Measurements from ENCODE around the gene CHST11. TPM values are rescaled to one million over a fixed set of nuclear protein-coding genes. Genes with fewer than 3 reads are reported as not detected.

Gene CHST11
- total RNA-seq, 1 experiment from 2014 or later = 12.7 TPM

GRCh38 chr12:104689635-104690034, 232.9 kb downstream of the CHST11 start:
- in situ Hi-C loops (cut with HindIII; ENCODE audit: low sequenced_read_pairs) = no loop called here
- no peak for DNase-seq (ENCODE audit: low spot score)

- peak; percentile 42 for DNase-seq (ENCODE audit: low spot score)
- in situ Hi-C loops (cut with HindIII; ENCODE audit: low sequenced_read_pairs) = no loop called here
Observed at GRCh38 chr12:104691721-104692556, 235.2 kb downstream of the CHST11 start.

GRCh38 chr12:104692557-104693218, 235.9 kb downstream of the CHST11 start:
- DNase-seq (ENCODE audit: low spot score) = no peak
- in situ Hi-C loops (cut with HindIII; ENCODE audit: low sequenced_read_pairs) = no loop called here

DNA sequence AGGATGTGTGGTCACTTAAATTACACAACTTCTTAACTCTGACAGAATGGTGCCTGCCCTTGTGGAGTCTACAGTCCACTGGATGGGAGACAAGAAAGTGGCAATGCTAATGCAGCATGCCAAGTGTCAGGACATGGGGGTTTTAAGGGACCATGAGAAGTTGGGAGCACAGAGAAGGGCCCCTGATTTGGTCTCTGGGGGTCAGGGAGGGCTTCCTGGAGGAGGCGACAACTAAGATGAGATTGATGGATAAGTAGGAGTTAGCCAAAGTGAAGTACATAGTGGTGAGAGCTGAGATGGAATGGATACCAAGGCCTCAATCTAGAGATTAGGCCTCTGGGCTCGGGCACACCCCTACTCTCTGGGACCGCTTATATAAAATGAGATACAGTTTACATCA, 236.7 kb downstream of the CHST11 start:
- in situ Hi-C loops (cut with HindIII; ENCODE audit: low sequenced_read_pairs) = no loop called here
- no peak for DNase-seq (ENCODE audit: low spot score)

- in situ Hi-C loops (cut with HindIII; ENCODE audit: low sequenced_read_pairs) = no loop called here
- no peak for DNase-seq (ENCODE audit: low spot score)
Observed at GRCh38 chr12:104694161-104694560, 237.4 kb downstream of the CHST11 start.

DNA sequence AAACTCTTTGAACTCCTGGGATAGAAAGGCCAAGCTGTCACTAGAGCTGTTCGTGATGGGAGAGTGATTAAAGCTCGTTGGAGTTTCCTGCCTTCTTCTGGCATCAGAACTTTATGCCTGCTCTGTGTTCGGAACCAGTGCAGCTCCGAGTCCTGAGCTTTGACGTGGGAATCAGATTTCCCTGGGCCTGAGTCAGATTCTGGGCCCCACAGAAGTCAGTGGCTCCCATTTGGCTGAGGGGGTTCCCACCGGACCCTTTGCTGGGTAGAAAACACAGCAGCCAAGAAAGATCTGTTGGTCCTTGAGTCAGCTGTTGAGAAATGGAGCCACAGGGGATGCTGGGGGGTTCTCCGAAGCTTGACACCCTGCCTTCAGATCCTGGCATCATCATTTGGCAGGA, 238.0 kb downstream of the CHST11 start:
- in situ Hi-C loops (cut with HindIII; ENCODE audit: low sequenced_read_pairs) = no loop called here
- no peak for DNase-seq (ENCODE audit: low spot score)

DNA sequence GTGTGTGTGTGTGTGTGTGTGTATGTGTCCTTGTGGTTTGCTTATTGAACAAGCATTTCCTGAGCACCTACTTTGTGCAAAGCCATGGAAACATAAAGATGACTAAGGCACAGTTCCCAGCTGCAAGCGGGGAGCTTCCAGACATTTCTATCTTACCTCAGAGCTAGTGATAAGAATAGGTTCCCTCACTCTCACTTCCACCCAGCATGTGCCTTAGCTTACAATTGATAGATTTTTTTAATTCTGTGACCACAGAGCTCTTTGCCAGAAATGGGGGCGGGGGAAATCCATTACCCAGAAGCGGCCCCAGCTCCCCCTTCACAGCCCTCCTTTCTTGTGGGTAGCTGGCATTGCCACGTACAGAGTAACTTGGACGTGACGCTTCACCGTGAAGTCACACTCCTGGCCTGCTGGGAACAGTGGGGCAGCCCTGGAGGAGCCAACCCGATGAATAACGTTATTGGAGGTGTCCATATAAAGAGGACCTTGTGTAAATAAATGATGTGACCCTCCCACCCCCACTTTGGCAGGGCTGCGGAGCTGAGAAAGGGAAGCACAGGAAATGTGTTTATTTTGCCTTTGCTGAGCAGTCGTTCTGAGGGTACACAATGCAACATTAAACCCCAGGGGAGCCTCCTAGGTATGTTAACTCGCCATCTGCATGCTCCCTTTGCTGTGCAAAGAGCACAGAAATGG, 238.9 kb downstream of the CHST11 start:
- in situ Hi-C loops (cut with HindIII; ENCODE audit: low sequenced_read_pairs) = no loop called here
- DNase-seq (ENCODE audit: low spot score) = no peak

GRCh38 chr12:104697186-104697585, 240.4 kb downstream of the CHST11 start:
- in situ Hi-C loops (cut with HindIII; ENCODE audit: low sequenced_read_pairs) = no loop called here
- DNase-seq (ENCODE audit: low spot score) = no peak

- in situ Hi-C loops (cut with HindIII; ENCODE audit: low sequenced_read_pairs) = no loop called here
- no peak for DNase-seq (ENCODE audit: low spot score)
Observed at GRCh38 chr12:104698871-104699270, 242.1 kb downstream of the CHST11 start.

DNA sequence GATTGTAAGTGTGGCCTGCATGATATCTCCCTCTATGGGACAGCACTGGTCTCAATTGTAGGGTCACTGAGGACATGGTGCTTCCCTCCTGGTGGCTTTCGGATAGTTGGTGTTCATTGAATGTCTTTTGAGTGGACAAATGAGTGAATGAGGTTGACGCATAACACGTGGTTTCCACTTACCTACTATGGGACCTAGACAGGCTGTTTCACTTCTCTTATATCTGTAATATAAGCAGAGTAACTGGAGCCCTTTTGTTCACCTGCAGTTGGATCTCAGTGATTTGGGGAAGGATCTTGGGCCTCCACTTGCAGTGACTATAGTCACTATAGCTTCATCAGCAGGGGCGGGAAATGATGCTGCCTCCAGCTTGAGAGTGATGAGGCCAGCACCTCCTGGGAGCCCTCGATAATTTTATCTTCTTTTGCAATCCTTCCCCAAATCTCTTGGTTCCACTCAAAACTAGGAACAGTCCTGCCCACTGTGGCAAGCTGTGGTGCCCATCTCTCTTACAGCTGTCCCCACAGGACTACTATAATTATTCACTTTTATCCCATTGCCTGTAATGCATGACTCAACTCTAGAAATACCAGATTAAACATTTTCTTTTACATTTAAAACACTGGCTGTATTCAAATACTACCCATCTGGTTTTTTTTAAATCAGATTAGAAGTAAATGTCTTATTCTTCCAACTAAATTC, 242.9 kb downstream of the CHST11 start:
- in situ Hi-C loops (cut with HindIII; ENCODE audit: low sequenced_read_pairs) = no loop called here
- DNase-seq (ENCODE audit: low spot score) = no peak

DNA sequence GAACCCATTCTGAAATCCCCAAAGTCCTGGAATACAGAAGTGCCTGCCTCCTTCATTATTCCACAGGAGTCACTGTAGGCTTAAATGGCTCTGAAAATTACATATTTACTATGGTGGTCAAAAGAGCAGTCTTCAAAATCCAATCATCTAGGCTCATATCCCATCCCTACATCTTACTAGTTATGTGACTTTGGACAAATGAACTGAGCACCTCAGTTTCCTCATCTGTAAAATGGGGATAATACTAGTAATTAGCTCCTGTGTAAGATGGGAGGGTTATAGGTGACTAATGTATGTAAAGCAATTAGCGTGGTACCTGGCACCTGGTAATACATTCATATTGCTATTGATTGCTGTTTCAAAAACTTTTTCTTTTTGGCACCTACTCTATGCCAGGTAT, 243.6 kb downstream of the CHST11 start:
- in situ Hi-C loops (cut with HindIII; ENCODE audit: low sequenced_read_pairs) = no loop called here
- DNase-seq (ENCODE audit: low spot score) = no peak

DNA sequence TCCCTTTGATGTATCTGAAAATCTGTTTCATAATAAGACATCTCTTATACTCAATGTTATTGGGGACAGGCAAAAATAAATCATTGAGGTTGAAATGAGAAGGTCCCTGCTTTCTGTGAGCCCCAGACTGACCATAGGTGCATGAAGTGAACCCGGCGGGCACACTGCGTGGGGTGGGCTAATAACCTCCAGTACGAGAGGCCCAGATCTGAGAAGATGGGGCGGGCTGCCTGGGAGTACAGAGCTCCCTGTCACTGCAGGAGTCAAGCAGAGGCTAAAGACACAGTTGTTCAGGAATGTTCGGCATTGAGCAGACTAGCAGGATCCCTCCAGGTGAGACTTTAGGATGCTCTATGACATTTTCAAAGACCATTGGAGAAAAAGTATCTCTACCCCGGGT, 244.6 kb downstream of the CHST11 start:
- in situ Hi-C loops (cut with HindIII; ENCODE audit: low sequenced_read_pairs) = no loop called here
- no peak for DNase-seq (ENCODE audit: low spot score)

DNA sequence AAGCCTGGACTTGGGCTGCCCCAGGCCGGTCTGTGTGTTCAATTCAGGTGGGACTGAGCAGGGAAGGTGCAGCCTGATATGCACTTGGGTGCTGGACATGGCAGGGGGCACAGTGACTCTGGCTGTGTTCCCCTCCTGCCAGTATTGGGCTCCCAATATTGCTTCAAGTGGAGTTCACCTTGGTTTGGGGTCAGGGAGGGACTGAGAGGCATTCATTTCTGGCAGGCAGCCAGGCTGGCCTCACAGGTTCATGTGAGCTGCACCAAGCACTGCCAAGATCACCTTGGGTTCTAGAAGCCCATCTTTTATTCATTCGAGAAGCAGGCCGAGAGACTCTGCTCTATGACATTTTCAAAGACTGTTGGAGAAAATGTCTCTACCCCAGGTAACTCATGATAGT, 245.0 kb downstream of the CHST11 start:
- in situ Hi-C loops (cut with HindIII; ENCODE audit: low sequenced_read_pairs) = no loop called here
- no peak for DNase-seq (ENCODE audit: low spot score)

DNA sequence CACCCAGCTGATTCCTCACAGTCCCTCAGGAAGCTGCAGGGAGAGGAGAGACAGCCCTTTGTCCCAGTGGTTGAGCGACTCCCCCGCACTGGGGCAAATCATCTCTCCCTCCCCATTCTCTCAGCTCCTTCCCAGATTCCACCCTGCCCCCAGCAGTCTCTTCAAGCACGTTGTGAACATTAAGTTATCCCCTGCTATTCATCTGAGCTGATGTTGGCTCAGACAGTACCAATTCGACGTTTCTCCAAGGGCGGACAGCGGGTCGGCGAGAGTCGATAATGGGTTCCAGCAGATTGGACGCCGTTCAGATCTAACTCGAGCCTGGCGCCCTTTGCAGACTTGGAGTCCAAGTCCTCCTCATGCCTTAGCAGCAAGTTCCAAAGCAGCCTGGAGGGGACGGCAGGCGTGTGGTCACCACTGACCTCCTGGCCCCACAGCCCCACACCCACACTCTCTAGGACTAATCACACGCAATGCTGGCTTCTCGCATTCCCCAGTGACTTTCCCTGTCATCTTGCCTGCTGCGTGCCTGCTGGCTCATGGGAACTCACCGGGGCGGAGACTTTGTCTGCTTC, 245.9 kb downstream of the CHST11 start:
- in situ Hi-C loops (cut with HindIII; ENCODE audit: low sequenced_read_pairs) = no loop called here
- DNase-seq (ENCODE audit: low spot score) = no peak

DNA sequence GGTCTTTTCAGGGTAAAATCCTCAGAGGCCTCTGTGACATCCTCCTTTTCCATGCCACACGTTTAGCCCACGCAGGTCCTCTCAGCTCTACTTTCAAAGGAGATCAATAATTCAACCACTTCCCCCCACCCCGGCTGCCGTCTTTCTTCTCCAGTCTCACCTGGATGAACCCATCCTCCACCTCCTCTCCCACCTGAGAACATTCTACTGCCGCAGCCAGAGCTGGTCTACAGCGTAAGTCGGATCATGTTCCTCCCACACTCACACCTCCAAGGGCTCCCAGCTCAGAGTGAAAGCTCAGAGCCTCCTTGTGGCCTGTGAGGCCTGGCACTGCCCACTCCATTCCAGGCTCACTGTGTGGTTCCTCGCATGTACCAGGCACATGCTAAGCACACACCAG, 246.6 kb downstream of the CHST11 start:
- in situ Hi-C loops (cut with HindIII; ENCODE audit: low sequenced_read_pairs) = no loop called here
- no peak for DNase-seq (ENCODE audit: low spot score)

- in situ Hi-C loops (cut with HindIII; ENCODE audit: low sequenced_read_pairs) = no loop called here
Observed at GRCh38 chr12:104704224-104704779, 247.6 kb downstream of the CHST11 start.

GRCh38 chr12:104707194-104707593, 250.4 kb downstream of the CHST11 start:
- DNase-seq (ENCODE audit: low spot score) = no peak
- in situ Hi-C loops (cut with HindIII; ENCODE audit: low sequenced_read_pairs) = no loop called here

More at GRCh38 chr12:104704224-104704779, 247.6 kb downstream of the CHST11 start:
- DNase-seq (ENCODE audit: low spot score) = no peak

DNA sequence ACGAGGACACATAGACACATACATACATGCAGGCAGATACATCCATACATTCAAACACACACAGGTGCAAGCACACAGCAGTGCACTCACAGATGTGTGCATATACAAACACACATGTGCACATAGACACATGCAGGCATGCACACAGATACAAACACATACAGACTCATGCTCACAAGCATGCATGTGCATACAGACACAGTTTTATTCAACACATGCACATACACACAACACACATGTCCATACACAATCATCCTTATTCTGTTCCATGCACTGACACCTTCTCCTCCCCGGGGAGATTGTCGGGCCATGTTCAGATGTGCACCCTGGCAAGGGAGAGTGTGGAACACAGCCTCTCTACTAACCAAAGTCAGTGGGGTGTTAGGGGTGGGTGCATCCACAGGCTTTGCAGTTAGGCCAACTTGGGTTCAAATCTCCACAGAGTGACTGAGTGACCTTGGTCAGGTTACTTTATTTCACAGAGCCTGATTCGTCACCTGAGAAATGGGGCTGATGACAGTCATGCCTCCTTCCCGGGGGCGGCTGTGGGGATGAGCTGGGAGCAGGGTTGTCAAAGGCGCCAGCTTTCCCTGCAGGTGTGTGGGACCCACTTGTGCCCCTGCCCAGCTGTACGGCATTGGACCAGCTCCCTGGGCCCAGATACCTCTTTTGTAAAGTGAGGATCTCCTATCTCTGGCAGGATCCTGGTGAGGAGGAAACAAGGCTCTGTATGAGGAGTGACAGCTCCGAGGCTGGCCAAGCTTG, 251.2 kb downstream of the CHST11 start:
- no peak for DNase-seq (ENCODE audit: low spot score)
- in situ Hi-C loops (cut with HindIII; ENCODE audit: low sequenced_read_pairs) = no loop called here
